ENCODE measurements around the gene IGSF21.

IGSF21 gene

GRCh38 chr1:18280956-18281355 lies 173.4 kb downstream of the IGSF21 start:
- H3K4me1 ChIP-seq (ENCODE audit: insufficient read depth, low read length), result no peaks in the 10 kb centered on the region
- H3K4me3 ChIP-seq (ENCODE audit: low read depth in 1 of 2, low read length in 2 of 2), result no peak overlapping the region
- peaks cover 0 to 3% of the 10 kb centered on the region in 2 donors for H3K27me3 ChIP-seq (ENCODE audit: control insufficient read depth in 1 of 2, insufficient read depth in 2 of 2, low read length in 2 of 2)
- no peaks in the 10 kb centered on the region for H3K9me3 ChIP-seq (ENCODE audit: low read length)
- no peak overlapping the region for H3K27ac ChIP-seq (ENCODE audit: low read depth, low read length)
- no peak overlapping the region for H3K9ac ChIP-seq (ENCODE audit: low read length)
- H3K36me3 ChIP-seq (ENCODE audit: insufficient read depth, low read length), result no peaks in the 10 kb centered on the region

DNA sequence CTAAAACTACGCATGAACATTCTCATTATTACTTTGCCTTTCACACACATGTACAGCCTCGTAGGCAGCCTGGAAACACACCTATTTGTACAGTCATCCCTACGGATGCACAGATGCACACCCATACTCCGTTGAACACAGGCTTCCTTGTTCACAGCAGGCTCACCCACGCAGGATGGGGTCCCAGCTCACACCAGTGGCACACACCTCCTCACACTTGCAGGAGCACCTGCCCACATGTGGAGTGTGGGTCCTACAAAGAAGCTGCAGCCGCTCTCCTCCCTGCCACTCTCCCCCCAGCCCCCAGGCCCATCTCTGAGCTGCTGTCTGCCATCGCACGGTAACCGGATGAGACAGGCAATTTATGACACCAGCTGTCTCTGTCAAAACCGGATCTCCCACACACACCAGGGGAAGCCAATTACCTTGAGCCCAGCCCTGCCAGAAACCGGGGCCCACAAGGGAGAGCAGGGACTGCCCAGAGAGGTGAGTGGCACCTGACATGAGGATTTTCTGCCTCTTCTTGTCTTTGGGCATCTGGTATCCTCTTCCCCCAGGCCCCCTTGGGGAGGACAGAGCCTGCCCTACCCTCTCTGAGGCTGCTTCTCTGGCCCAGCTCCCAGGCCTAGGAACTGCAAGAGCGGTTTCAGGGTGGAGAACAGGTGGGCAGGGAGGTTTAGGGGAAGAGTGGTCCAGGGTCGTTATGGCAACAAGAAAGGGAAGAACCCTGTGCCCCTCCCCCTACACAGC lies 175.4 kb downstream of the IGSF21 start:
- H3K27ac ChIP-seq (ENCODE audit: low read depth, low read length), result no peak overlapping the region

GRCh38 chr1:18283601-18284385 lies 176.2 kb downstream of the IGSF21 start:
- no peak overlapping the region for H3K4me3 ChIP-seq (ENCODE audit: low read depth in 1 of 2, low read length in 2 of 2)
- peaks cover 0 to 5% of the 10 kb centered on the region in 2 donors for H3K27me3 ChIP-seq (ENCODE audit: control insufficient read depth in 1 of 2, insufficient read depth in 2 of 2, low read length in 2 of 2)
- no peaks in the 10 kb centered on the region for H3K36me3 ChIP-seq (ENCODE audit: insufficient read depth, low read length)
- H3K27ac ChIP-seq (ENCODE audit: low read depth, low read length), result no peak overlapping the region
- H3K9ac ChIP-seq (ENCODE audit: low read length), result no peak overlapping the region
- H3K4me1 ChIP-seq (ENCODE audit: insufficient read depth, low read length), result no peaks in the 10 kb centered on the region
- H3K9me3 ChIP-seq (ENCODE audit: low read length), result no peaks in the 10 kb centered on the region

More for the DNA sequence above, 175.4 kb downstream of the IGSF21 start:
- Histone ChIP-seq H3K4me3 (ENCODE audit: low read depth in 1 of 2, low read length in 2 of 2) (no peak overlapping the region), H3K9me3 (ENCODE audit: low read length) (no peaks in the 10 kb centered on the region), H3K9ac (ENCODE audit: low read length) (no peak overlapping the region), H3K4me1 (ENCODE audit: insufficient read depth, low read length) (no peaks in the 10 kb centered on the region), H3K36me3 (ENCODE audit: insufficient read depth, low read length) (no peaks in the 10 kb centered on the region), H3K27me3 (ENCODE audit: control insufficient read depth in 1 of 2, insufficient read depth in 2 of 2, low read length in 2 of 2) (peaks cover 0 to 5% of the 10 kb centered on the region in 2 donors)

GRCh38 chr1:18284805-18285537 lies 177.4 kb downstream of the IGSF21 start:
- no peaks in the 10 kb centered on the region for H3K36me3 ChIP-seq (ENCODE audit: insufficient read depth, low read length)
- H3K4me3 ChIP-seq (ENCODE audit: low read depth in 1 of 2, low read length in 2 of 2), result no peak overlapping the region
- no peaks in the 10 kb centered on the region for H3K9me3 ChIP-seq (ENCODE audit: low read length)
- peaks cover 0 to 5% of the 10 kb centered on the region in 2 donors for H3K27me3 ChIP-seq (ENCODE audit: control insufficient read depth in 1 of 2, insufficient read depth in 2 of 2, low read length in 2 of 2)
- no peak overlapping the region for H3K9ac ChIP-seq (ENCODE audit: low read length)
- H3K27ac ChIP-seq (ENCODE audit: low read depth, low read length), result no peak overlapping the region
- H3K4me1 ChIP-seq (ENCODE audit: insufficient read depth, low read length), result no peaks in the 10 kb centered on the region

GRCh38 chr1:18285538-18285924 lies 177.9 kb downstream of the IGSF21 start:
- Histone ChIP-seq H3K27me3 (ENCODE audit: control insufficient read depth in 1 of 2, insufficient read depth in 2 of 2, low read length in 2 of 2) (peaks cover 0 to 5% of the 10 kb centered on the region in 2 donors), H3K9ac (ENCODE audit: low read length) (no peak overlapping the region), H3K4me3 (ENCODE audit: low read depth in 1 of 2, low read length in 2 of 2) (no peak overlapping the region), H3K4me1 (ENCODE audit: insufficient read depth, low read length) (no peaks in the 10 kb centered on the region), H3K36me3 (ENCODE audit: insufficient read depth, low read length) (no peaks in the 10 kb centered on the region), H3K27ac (ENCODE audit: low read depth, low read length) (no peak overlapping the region), H3K9me3 (ENCODE audit: low read length) (no peaks in the 10 kb centered on the region)

GRCh38 chr1:18288722-18289121 lies 181.1 kb downstream of the IGSF21 start:
- Histone ChIP-seq H3K36me3 (ENCODE audit: insufficient read depth, low read length) (no peaks in the 10 kb centered on the region), H3K9me3 (ENCODE audit: low read length) (no peaks in the 10 kb centered on the region), H3K4me3 (ENCODE audit: low read depth in 1 of 2, low read length in 2 of 2) (no peak overlapping the region), H3K27ac (ENCODE audit: low read depth, low read length) (no peak overlapping the region), H3K9ac (ENCODE audit: low read length) (no peak overlapping the region), H3K4me1 (ENCODE audit: insufficient read depth, low read length) (no peaks in the 10 kb centered on the region), H3K27me3 (ENCODE audit: control insufficient read depth in 1 of 2, insufficient read depth in 2 of 2, low read length in 2 of 2) (peaks cover 0 to 5% of the 10 kb centered on the region in 2 donors)

GRCh38 chr1:18289597-18289996 lies 182.0 kb downstream of the IGSF21 start:
- Histone ChIP-seq H3K4me1 (ENCODE audit: insufficient read depth, low read length) (no peaks in the 10 kb centered on the region), H3K36me3 (ENCODE audit: insufficient read depth, low read length) (no peaks in the 10 kb centered on the region), H3K9ac (ENCODE audit: low read length) (no peak overlapping the region), H3K4me3 (ENCODE audit: low read depth in 1 of 2, low read length in 2 of 2) (no peak overlapping the region), H3K27ac (ENCODE audit: low read depth, low read length) (no peak overlapping the region), H3K27me3 (ENCODE audit: control insufficient read depth in 1 of 2, insufficient read depth in 2 of 2, low read length in 2 of 2) (peaks cover 0 to 5% of the 10 kb centered on the region in 2 donors), H3K9me3 (ENCODE audit: low read length) (no peaks in the 10 kb centered on the region)

GRCh38 chr1:18290740-18291412 lies 183.3 kb downstream of the IGSF21 start:
- no peaks in the 10 kb centered on the region for H3K4me1 ChIP-seq (ENCODE audit: insufficient read depth, low read length)
- no peak overlapping the region for H3K4me3 ChIP-seq (ENCODE audit: low read depth in 1 of 2, low read length in 2 of 2)
- H3K9ac ChIP-seq (ENCODE audit: low read length), result no peak overlapping the region
- no peak overlapping the region for H3K27ac ChIP-seq (ENCODE audit: low read depth, low read length)
- H3K27me3 ChIP-seq (ENCODE audit: control insufficient read depth in 1 of 2, insufficient read depth in 2 of 2, low read length in 2 of 2), result peaks cover 0 to 3% of the 10 kb centered on the region in 2 donors
- H3K9me3 ChIP-seq (ENCODE audit: low read length), result no peaks in the 10 kb centered on the region
- H3K36me3 ChIP-seq (ENCODE audit: insufficient read depth, low read length), result no peaks in the 10 kb centered on the region

- Histone ChIP-seq H3K27ac (ENCODE audit: low read depth, low read length) (no peak overlapping the region), H3K9ac (ENCODE audit: low read length) (no peak overlapping the region), H3K27me3 (ENCODE audit: control insufficient read depth in 1 of 2, insufficient read depth in 2 of 2, low read length in 2 of 2) (no peaks in the 10 kb centered on the region), H3K36me3 (ENCODE audit: insufficient read depth, low read length) (no peaks in the 10 kb centered on the region), H3K9me3 (ENCODE audit: low read length) (no peaks in the 10 kb centered on the region), H3K4me1 (ENCODE audit: insufficient read depth, low read length) (no peaks in the 10 kb centered on the region), H3K4me3 (ENCODE audit: low read depth in 1 of 2, low read length in 2 of 2) (no peak overlapping the region)
Measured at GRCh38 chr1:18292531-18292930, 184.9 kb downstream of the IGSF21 start.

DNA sequence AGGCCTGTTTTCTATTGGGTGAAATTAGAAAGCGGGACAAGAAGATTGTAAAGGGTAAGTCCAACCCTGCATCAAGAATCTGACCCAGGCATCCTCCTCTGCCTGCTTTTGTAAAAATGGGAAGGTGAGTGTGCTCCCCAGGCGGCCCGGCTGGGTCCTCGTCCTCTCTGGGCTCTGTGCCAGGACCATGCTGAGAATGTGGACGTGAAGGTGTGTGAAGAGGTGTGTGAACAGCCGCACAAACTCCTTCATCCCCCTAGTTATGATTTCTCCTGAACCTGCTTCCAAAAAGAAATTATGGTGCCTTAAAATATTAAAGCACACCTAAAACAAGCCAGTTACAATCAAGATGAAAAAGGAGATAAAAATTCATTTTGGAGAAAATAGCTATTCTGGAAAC lies 185.7 kb downstream of the IGSF21 start:
- H3K36me3 ChIP-seq (ENCODE audit: insufficient read depth, low read length), result no peaks in the 10 kb centered on the region
- no peaks in the 10 kb centered on the region for H3K9me3 ChIP-seq (ENCODE audit: low read length)
- no peak overlapping the region for H3K27ac ChIP-seq (ENCODE audit: low read depth, low read length)
- no peak overlapping the region for H3K9ac ChIP-seq (ENCODE audit: low read length)
- H3K4me1 ChIP-seq (ENCODE audit: insufficient read depth, low read length), result no peaks in the 10 kb centered on the region
- H3K4me3 ChIP-seq (ENCODE audit: low read depth in 1 of 2, low read length in 2 of 2), result no peak overlapping the region
- H3K27me3 ChIP-seq (ENCODE audit: control insufficient read depth in 1 of 2, insufficient read depth in 2 of 2, low read length in 2 of 2), result no peaks in the 10 kb centered on the region

All from muscle layer of colon (tissue), 2 donors.